Putamen (tissue), 1 donor: ENCODE measurements around the gene GRK3.
"Not testable (repeated sequence)": the region's sequence is repeated elsewhere in the genome, so short reads cannot be mapped to it uniquely, and the experiment has no call there.

Source experiments
- DNase-seq: peaks from one replicate; pipeline ENCODE4 v3.0.0-alpha.2; 2016; ENCODE audit warnings: low spot score

The GRK3 gene

DNA sequence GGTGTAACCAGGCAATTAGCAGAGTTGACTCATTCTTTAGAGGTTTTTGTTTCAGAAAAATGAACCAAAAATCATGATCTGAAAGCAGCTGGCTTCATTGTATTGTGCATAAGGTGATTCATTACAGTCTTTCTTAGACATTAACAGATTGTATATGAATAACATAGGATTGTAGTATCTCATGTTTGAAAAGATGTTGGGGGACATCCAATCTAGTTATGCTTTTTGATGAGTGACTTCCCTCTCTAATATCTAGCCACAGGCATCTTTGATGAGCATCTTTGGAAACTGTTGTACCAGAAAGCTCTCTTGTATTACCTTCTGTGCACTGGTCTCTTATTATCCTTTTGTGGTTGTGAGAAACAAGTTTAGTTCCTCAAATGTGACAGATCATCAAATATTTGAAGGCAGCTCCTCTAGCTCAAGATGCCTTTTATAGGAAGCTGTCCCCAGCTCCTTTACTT is 8.3 kb downstream of the GRK3 start:
- no peak for DNase-seq

DNA sequence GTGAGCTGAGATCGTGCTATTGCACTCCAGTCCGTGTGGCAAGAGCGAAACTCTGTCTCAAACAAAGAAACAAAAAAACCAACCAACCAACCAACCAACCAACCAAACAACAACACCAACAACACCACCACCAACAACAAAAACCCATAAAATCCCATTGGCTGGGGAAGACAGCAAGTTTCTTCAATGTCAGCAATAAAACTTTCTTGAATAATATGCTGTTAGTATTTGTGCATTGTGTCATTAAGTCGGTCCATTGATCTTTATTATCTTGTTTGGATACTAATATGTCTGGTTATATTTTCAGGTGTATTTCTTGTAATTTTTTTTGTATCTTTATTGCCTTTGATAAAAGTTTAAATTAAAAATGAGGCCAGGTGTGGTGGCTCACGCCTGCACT is 9.4 kb downstream of the GRK3 start:
- DNase-seq, result no peak

DNA sequence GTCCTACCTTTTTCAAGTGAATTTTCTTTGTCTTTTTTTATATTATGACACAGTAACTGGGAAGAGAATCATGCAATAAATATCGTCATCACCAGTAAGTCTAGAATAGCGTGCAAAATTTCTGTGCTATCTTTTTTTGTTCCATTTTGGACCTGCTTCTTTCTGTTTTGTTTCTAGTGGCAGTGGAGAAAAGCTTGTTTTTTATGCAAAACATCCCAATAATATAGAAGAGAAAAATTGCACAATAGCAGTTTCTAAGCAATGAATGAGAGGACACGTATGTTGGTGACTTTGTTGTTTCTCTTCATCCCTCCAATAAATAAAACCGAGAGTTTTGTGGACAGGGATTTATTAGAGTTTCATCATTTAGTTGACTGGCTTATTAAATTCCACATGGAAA is 10.3 kb downstream of the GRK3 start:
- DNase-seq, result no peak

DNA sequence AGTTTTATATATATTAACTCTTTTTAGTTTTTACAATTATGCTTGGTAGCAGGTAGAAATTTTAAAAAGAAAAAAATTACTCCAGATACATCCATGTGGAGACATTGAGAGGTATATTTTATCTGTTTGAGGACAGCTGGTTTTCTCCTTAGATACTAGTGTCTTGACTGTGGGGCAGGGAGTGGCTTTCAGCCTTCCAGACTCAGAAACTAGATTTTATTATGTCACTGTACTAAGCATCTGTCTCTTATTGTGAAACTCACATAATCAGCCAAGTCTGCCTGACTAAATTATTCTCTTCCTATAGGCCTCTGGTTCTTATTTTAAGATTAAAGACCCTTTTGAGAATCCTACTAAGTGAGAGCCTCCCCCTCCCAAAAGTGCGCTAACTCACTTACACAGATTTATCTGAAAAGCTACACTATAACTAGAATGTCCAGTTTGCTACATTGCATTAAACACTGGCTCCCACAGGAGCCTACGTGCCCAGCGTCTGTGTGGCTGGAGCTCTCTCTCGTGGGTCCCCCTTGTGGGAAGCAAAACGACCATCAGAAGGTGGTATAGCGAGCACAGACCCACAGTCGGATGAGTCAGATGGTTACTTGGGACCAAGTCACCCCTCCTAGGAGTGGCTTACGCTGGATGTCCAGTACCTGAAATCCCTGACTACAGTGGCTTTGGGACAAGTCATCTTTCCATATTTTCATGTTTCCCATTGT is 11.4 kb downstream of the GRK3 start:
- DNase-seq, result not testable (repeated sequence)

DNA sequence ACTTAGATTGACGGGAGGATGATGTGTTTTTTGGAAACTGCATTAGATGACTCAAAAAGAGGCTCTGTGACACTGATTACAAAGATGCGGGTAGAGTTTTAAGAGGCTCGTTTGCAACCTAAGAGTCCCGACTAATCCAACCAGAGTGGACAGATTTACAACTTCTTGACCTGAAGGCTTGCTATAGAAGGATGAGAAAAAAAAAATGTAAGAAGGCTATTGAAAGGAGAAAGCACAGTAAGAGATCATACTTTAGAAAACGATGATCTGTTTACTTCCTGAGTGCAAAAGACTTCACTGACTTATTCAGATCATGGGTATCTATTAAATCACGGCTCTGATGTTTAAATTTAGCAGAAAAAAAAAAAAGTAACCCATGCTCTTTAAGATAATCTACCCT is 17.0 kb downstream of the GRK3 start:
- not testable (repeated sequence) for DNase-seq

DNA sequence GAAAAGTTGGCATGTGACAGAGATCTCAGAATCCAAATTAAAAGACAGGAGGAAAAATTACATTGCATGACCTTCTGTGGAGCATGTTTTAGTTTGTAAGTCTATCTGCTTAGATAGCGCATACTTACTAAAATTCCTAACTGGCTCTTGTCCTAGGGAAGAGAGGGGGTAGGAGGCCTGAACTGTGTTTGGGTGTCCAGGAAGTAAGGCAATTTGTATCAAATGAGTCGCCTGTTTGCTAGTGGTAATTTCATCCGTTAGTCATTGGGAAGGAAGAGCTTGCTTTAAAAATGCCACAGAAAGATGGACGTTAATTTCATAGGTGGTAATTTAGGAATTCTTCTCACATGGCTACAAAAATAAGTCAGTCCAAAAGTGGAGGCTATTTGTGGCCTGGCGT is 18.5 kb downstream of the GRK3 start:
- no peak for DNase-seq

DNA sequence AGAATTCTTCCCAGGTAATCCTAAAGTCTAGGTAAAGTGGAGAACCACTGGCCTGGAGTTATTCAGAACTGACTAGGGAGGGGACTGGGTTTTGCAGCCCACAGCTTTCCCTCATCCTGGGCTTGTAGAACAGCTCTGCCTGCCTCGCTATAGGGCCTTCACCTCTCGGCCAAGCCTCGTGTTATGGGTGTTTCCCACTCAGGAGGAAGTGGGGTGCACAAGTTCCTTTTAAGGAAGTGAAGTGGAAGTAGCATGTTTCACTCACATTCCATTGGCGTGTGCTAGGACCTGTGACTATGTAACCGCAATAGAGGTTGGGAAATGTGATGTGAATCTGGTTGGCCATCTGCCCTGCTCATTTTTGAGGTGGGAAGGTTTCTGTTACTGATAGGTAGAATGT is 20.5 kb downstream of the GRK3 start:
- DNase-seq, result not testable (repeated sequence)

DNA sequence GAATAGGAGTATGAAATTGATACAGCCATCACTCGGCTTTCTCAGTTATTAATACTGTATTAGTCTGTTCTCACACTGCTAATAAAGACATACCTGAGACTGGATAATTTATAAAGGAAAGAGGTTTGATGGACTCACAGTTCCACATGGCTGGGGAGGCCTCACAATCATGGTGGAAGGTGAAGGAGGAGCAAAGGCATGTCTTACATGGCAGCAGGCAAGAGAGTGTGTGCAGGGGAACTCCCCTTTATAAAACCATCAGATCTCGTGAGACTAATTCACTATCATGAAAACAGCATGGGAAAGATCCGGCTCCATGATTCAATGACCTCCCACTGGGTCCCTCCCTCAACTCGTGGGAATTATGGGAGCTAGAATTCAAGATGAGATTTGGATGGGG is 25.2 kb downstream of the GRK3 start:
- not testable (repeated sequence) for DNase-seq

DNA sequence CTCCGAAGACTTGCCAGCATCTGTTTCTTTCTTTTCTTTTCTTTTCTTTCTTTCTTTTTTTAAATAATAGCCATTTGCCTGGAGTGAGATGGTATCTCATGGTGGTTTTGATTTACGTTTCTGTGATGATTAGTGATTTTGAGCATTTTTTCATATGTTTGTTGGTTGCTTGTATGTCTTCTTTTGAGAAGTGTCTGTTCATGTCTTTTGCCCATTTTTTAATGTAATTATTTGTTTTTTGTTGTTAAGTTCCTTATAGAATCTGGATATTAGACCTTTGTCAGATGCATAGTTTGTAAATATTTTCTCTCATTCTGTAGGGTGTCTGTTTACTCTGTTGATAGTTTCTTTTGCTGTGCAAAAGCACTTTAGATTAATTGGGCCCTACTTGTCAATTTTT is 28.8 kb downstream of the GRK3 start:
- not testable (repeated sequence) for DNase-seq

DNA sequence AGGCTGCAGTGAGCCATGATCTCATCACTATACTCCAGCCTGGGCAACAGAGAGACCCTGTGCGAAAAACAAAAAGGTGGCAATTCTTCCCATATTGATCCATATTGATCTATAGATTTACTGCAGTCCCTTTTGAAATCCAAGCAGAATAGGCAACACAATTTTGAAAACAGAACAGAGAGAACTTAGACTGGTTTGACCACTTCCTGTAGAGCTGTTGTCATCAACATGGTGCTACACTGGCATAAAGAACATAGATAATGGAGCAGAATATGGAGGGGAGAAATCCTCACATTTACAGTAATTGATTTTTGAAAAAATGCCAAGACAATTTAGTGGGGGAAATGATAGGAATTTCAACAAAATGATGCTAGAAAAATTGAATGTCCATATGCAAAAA is 34.1 kb downstream of the GRK3 start:
- no peak for DNase-seq

DNA sequence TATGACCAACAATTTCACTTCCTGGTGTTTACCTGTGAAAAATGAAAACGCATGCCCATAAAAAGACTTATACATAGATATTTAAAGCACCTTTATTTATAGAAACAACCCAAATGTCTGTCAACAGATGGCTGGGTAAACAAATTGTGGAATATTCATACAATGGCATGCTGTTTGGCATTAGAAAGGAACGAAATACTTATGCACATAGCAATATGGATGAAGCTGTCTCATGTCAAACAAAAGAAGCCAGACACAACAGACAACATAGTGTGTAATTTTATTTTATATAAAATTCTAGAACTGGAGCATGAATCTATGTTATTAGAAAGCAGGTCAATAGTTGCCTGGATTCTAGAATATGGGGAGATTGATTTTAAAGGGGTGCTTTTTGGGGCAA is 38.0 kb downstream of the GRK3 start:
- no peak for DNase-seq

DNA sequence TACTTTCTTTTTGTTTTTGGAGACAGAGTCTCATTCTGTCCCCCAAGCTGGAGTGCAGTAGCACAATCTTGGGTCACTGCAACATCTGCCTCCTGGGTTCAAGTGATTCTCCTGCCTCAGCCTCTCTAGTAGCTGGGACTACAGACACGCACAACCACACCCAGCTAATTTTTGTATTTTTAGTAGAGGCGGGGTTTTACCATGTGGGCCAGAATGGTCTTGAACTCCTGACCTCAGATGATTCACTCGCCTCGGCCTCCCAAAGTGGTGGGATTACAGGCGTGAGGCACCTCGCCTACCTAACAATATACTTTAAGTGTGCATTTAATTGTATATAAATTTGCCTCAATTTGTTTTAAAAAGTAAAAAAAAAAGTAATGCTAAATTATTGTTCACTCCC is 38.4 kb downstream of the GRK3 start:
- no peak for DNase-seq

DNA sequence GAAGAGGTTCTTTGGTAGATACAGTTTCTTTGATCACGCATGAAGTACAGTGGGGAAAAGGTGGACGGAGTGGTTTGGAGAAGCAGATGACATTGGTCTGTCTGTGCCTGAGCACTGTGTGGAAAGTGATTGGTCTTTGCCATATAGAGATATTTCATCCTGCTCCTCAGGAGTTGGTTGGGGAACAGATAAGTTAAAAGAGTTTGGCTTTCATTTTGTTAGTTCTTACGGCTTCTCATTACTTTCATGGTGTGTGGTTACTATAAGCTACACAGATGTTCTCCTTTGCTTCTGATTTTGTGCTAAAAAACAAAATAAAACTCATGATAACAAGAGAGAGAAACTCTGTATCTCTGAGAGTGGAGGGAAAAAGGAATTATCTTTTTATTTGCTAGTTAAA is 40.7 kb downstream of the GRK3 start:
- not testable (repeated sequence) for DNase-seq

DNA sequence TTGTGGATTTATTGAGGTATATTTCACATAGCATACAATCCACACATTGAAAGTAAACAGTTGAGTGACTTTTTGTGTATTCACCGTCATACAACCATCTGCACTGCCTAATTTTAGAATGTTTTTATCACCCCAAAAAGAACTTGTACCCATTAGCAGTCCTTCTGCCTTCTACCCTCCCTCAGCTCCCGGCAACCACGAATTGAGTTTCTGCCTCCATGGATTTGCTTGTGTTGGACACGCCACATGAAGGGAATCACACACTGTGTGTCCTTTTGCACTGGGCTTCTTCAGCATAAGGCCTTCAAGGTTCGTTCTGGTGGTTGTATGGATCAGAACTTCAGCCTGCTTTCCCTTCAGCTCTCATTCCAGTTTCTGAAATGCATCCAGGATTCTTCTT is 41.1 kb downstream of the GRK3 start:
- DNase-seq, result not testable (repeated sequence)

DNA sequence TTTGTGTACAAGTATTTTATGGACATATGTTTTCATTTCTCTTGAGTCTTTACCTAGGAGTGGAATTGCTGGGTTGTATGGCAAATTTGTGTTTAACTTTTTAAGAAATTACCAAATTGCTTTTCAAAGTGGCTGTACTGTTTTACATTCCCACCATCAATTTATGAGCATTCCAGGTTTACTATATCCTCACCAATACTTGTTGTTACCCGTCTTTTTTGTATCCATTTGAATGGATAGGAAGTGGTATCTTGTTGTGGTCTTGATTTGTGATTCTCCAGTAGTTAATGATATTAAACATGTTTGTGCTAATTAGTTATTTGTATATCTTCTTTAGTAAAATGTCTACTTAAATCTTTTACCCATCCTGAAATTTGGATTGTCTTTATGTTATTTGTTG is 46.8 kb downstream of the GRK3 start:
- not testable (repeated sequence) for DNase-seq

DNA sequence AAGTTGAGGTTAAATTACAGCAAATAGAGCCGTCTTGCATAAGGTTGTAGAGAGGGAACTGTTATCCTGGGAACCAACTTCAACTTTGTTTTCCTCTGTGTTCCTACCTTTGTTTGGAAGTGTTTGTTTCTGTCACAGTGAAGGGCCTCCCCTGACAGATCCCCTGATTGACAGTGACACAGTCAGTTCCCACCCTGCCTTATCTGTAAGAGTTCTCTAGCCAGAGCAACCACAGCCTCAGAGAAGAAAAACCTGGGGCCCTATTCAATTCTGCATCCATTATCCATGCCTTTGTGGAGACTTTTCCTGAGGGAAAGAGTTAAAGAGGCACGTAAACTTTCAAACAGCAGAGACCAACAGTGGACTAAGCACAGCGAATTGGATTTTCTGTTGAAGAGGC is 48.7 kb downstream of the GRK3 start:
- DNase-seq, result not testable (repeated sequence)

DNA sequence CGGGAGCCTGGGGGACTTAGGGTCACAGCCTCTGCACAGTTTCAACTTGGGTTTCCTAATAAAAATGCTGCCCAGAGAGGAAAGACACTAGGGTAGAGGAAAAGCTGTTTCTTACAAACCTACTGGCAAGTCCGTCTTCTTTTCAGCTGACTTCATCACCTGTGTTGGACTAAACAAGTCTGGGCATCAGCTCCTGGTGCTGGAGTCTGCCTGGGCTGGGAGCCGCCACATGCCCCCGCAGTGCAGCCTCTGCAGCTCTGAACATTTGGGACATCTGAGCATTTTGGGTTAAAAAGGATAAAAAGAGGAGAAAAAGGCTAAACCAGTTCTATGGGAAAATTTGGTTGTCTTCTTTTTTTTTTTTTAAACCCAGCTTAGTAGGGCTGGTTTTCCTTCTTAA is 49.1 kb downstream of the GRK3 start:
- not testable (repeated sequence) for DNase-seq

DNA sequence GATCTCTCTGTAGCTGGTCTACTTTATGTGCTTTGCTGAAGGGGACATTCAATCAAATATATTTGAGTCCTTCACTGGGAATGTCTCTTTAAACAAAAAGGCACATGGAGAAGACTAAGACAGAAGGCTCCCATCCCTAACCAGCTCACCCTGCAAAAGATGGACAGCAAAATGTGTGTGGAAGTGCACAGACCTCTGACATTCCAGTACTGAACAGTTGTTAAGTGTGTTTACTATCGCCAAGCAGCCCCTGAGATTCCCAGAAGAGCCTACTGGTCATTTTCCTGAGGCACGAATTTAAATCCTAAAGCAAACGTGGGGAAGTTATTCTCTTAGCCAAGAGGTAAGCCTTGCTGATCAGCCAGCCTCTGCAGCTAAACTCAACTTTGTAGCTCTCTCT is 50.3 kb downstream of the GRK3 start:
- DNase-seq, result not testable (repeated sequence)

DNA sequence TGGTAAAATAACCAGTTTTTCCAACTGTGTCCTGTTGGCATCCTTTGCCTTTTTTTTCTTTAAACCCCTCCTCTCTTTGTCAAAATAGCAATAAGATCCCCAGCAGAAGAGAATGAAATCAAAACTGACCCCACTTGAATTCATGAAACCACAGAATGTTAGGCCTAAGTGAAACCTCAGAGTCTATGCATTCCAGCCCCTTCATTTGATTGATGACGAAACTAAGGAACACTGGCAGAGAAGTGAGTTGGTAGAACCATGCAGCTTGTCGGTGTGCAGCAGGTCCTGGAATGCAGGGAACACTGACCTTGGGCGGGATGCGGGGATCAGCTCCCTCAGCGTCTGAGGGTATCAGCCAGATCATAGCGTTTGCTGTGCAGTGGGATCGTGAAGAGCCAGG is 57.5 kb downstream of the GRK3 start:
- no peak for DNase-seq

DNA sequence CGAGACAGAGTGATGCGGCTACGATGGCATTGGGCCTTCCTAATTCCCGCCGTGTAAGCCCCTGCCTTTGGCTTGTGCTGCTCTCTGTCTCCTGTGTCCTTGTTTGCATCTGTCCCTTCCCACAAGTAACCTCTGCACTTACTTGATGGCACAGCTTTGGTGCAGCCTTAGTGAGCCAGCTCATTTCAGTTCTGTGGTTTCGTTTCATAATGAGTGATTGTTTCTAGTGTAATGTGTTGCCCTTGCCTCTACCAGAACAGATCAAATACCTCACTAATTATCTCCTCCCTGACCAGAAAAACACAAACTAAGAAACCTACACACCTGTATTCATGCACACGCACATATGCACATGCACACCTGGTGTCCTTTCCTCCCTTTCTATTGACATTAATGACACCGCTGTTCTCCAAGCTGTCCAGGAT is 58.8 kb downstream of the GRK3 start:
- no peak for DNase-seq

DNA sequence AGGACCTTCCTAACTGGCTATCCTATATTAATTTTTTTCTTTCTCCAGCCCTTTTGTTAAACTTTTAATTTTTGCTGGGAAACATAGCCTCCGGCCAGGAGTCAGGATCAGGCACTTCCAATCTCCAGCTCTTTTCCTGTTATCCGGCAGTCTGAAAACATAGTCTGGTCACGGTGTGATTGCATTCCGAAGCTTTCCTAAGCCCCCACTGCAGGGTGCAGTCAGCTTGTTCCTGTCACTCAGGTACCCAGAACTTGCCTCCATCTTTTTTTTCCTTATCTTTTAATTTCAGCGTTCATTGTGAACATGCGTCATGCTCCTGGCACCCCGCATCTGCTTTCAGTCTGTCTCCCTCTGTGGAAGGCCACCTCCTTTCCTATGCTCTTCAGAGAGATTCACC is 59.4 kb downstream of the GRK3 start:
- no peak for DNase-seq

DNA sequence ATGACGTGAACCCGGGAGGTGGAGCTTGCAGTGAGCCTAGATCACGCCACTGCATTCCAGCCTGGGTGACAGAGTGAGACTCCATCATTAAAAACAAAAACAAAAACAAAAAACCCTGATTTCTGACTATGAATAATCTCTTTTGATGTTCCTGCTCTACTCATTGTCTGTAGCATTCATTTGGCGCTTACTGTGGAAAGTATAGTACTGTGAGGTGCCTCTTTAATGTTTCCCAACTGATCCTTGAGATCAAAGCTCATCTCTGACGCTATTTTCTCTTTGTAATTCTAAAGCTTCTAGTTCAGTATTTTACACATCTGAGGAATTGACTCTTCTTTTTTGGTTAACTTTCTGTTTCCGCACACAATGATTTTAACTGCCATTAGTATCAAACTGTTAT is 60.0 kb downstream of the GRK3 start:
- no peak for DNase-seq

DNA sequence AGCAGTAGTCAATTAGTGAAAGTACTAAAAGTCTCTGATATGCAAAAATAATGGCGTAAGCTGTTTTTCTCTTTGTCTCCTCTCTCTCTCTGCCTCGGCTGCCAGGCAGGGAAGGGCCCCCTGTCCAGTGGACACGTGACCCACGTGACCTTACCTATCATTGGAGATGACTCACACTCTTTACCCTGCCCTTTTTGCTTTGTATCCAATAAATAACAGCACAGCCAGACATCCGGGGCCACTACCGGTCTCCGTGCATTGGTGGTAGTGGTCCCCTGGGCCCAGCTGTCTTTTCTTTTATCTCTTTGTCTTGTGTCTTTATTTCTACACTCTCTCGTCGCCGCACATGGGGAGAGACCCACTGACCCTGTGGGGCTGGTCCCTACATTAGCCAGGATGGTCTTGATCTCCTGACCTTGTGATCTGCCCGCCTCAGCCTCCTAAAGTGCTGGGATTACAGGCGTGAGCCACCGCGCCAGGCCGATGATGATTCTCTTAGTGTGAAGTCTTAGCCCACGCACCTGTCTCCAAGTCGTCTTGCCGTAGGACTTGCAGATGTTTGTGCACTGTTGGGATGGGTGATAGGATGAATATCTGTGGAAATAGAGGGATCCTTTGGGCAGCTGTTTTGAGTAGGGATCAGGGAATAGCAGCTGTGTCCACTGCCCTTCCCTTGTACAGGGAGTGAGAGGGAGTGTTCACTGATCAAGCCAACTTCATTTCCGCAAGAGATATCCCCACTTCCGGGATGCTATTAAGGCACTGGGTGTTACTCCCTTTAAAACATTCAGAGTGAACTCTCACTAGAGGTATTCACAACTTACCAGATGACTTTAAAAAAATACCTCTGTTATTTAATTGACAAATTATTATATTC is 61.5 kb downstream of the GRK3 start:
- DNase-seq, result not testable (repeated sequence)
